ENCODE measurements around the gene GTF2A1L. TPM values are rescaled to one million over a fixed set of nuclear protein-coding genes. Genes with fewer than 3 reads are reported as not detected.
A peak's percentile ranks its signal among the peaks of the same experiment; 100 is the strongest.
"Not testable (repeated sequence)": the region's sequence is repeated elsewhere in the genome, so short reads cannot be mapped to it uniquely, and the experiment has no call there.

The GTF2A1L gene
- total RNA-seq, 1 donor from 2014 or later, result 0.26 TPM

DNA sequence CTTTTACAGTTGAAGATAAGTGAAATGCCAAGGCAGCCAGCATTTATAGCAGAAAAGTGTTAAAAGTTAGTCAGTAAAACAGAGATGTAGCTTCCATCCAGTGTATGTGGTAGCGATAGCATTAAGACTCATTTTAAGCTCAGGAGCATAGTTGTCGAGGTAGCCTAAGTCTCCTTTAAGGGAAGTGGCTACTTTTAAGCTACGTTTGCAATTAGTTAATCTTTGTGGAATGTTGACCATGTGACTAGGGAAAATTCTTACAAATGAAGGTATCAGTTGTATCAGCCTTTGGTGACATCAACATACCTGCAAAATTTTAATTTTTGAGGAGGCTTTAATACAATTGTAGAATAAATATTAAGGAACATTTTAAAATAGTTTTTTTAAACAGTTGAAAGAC, 76.0 kb downstream of the GTF2A1L start:
- FAIRE-seq, result no peak
- TF ChIP-seq, protein P1, sequence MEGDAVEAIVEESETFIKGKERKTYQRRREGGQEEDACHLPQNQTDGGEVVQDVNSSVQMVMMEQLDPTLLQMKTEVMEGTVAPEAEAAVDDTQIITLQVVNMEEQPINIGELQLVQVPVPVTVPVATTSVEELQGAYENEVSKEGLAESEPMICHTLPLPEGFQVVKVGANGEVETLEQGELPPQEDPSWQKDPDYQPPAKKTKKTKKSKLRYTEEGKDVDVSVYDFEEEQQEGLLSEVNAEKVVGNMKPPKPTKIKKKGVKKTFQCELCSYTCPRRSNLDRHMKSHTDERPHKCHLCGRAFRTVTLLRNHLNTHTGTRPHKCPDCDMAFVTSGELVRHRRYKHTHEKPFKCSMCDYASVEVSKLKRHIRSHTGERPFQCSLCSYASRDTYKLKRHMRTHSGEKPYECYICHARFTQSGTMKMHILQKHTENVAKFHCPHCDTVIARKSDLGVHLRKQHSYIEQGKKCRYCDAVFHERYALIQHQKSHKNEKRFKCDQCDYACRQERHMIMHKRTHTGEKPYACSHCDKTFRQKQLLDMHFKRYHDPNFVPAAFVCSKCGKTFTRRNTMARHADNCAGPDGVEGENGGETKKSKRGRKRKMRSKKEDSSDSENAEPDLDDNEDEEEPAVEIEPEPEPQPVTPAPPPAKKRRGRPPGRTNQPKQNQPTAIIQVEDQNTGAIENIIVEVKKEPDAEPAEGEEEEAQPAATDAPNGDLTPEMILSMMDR (IDR thresholded peaks at IDR 0.05; ENCODE audit: insufficient read depth, low read length, severe bottlenecking), result no peak
- no peak overlapping the region for H3K4me3 ChIP-seq (ENCODE audit: low read depth, low read length)
- no peaks in the 10 kb centered on the region for H3K36me3 ChIP-seq (ENCODE audit: control insufficient read depth, insufficient read depth, low read length)
- DNase-seq (ENCODE audit: low read depth), result peak; percentile 56
- H3K27me3 ChIP-seq (ENCODE audit: control insufficient read depth, insufficient read depth, low read length), result no peaks in the 10 kb centered on the region

DNA sequence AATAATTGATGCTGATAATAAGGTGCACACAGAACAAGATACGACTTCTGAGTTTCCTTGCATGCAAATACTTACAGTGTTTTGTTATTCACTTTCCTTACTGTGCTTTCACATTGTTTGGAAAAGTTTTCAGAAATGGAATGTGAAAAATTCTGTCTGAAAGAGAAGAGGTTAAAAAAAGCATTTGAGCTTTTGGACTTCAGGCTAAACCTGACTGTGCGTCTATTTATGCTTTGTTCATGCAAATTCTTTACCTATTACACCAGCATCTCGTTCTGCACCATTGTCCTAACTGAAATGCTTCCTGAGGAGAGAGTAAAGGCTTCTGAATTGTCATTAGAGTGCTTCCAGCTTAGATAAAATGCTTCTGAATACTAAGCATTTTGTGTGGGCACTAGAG, 76.5 kb downstream of the GTF2A1L start:
- peak; percentile 36 for DNase-seq (ENCODE audit: low read depth)
- no peak overlapping the region for H3K4me3 ChIP-seq (ENCODE audit: low read depth, low read length)
- no peak for FAIRE-seq
- no peaks in the 10 kb centered on the region for H3K36me3 ChIP-seq (ENCODE audit: control insufficient read depth, insufficient read depth, low read length)
- TF ChIP-seq, protein P1 (IDR thresholded peaks at IDR 0.05; ENCODE audit: insufficient read depth, low read length, severe bottlenecking), result no peak
- no peaks in the 10 kb centered on the region for H3K27me3 ChIP-seq (ENCODE audit: control insufficient read depth, insufficient read depth, low read length)

DNA sequence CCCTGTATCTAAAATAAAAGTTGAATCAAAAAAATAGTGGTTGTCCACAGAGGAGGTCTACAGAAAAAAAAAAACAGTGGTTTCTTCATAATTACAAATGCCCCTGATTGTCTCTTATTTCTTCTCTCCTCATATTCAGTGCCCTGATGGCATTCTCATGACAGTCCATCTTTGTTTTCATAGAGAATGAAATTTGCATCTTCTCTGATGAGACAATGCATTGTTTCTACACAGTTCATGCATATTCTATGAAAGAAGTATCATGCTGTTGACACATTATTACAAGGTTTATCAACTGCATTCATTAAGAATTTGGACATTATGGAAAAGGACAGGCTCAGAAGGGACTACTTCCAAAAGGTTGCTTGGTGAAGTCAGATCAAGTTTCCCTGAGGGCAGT, 78.3 kb downstream of the GTF2A1L start:
- Histone ChIP-seq H3K27me3 (ENCODE audit: control insufficient read depth, insufficient read depth, low read length) (no peaks in the 10 kb centered on the region), H3K4me3 (ENCODE audit: low read depth, low read length) (no peak overlapping the region), H3K36me3 (ENCODE audit: control insufficient read depth, insufficient read depth, low read length) (no peaks in the 10 kb centered on the region)
- FAIRE-seq (no peak), DNase-seq (ENCODE audit: low read depth) (no peak)
- TF ChIP-seq, protein P1 (IDR thresholded peaks at IDR 0.05; ENCODE audit: insufficient read depth, low read length, severe bottlenecking), result no peak

DNA sequence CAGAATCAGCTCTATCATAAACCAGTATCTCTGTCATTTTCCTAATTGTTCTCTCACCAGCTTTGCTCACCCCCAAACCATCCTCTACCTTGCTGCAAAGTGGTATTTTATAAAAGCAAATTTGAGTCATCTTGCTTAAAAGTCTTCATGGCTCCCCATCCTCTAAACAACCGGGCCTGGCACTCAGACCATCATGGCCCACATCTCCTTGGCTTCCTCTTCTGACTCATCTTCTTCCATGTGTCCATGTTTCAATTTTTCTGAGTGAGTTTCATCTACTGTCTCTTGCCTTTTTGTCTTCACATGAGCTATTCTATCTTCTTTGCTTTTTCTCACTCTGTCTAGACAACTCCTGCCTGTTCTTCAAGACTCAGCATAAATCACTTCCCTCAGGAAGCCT, 79.2 kb downstream of the GTF2A1L start:
- FAIRE-seq, result no peak

DNA sequence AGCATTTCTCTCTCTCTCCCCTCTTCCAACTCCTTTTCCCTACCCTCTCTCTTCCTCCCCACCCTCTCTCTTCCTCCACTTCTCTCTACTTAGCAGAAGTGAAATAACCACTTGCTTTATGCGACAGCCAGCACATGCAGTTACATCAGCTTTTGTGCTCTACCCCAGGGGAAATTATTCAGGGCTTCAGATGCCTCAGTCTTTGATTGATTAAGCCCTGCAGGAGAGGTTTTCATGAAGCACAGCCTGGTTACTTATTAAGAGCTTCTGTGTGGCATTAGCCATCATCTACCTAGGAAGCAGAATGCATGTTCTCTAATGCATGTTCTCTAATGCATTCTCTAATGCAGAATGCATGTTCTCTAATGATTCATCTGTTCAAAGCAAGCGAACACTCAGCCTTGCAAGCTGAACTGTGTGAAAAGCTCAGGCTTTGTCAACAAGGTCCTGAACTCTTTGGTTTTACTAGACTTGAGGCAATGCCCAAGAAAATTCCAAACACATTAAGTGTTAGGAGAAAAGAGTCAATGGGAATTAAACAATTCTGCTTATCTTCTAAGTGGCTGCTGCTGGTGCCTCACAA, 81.8 kb downstream of the GTF2A1L start:
- FAIRE-seq (no peak), DNase-seq (ENCODE audit: low read depth) (peak; percentile 28)
- Histone ChIP-seq H3K27me3 (ENCODE audit: control insufficient read depth, insufficient read depth, low read length) (no peaks in the 10 kb centered on the region), H3K36me3 (ENCODE audit: control insufficient read depth, insufficient read depth, low read length) (no peaks in the 10 kb centered on the region), H3K4me3 (ENCODE audit: low read depth, low read length) (no peak overlapping the region)
- TF ChIP-seq, protein P1 (IDR thresholded peaks at IDR 0.05; ENCODE audit: insufficient read depth, low read length, severe bottlenecking), result no peak

More for the DNA sequence above, 79.2 kb downstream of the GTF2A1L start:
- TF ChIP-seq, protein P1 (IDR thresholded peaks at IDR 0.05; ENCODE audit: insufficient read depth, low read length, severe bottlenecking), result no peak
- DNase-seq (ENCODE audit: low read depth), result no peak
- no peak overlapping the region for H3K4me3 ChIP-seq (ENCODE audit: low read depth, low read length)
- no peaks in the 10 kb centered on the region for H3K36me3 ChIP-seq (ENCODE audit: control insufficient read depth, insufficient read depth, low read length)
- no peaks in the 10 kb centered on the region for H3K27me3 ChIP-seq (ENCODE audit: control insufficient read depth, insufficient read depth, low read length)

DNA sequence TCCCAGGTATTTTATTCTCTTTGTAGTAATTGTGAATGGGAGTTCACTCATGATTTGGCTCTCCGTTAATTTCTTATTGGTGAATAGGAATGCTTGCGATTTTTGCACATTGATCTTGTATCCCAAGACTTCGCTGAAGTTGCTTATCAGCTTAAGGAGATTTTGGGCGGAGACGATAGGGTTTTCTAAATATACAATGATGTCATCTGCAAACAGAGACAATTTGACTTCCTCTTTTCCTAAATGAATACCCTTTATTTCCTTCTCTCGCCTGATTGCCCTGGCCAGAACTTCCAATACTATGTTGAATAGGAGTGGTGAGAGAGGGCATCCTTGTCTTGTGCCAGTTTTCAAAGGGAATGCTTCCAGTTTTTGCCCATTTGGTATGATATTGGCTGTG, 86.0 kb downstream of the GTF2A1L start:
- not testable (repeated sequence) for H3K4me3 ChIP-seq (ENCODE audit: low read depth, low read length); H3K27me3 ChIP-seq (ENCODE audit: control insufficient read depth, insufficient read depth, low read length); DNase-seq (ENCODE audit: low read depth); FAIRE-seq; H3K36me3 ChIP-seq (ENCODE audit: control insufficient read depth, insufficient read depth, low read length)
